HepG2 (cell line): Measurements from ENCODE around the gene HEPN1. TPM values are rescaled to one million over a fixed set of nuclear protein-coding genes. Genes with fewer than 3 reads are reported as not detected.

Source experiments
- HNRNPLL ChIP-seq: fragments of 200-400 bp; formaldehyde crosslinking; IDR thresholded peaks from 2 replicates; pipeline ENCODE4 v1.6.1; 2017; ENCODE audit warnings: mild to moderate bottlenecking, low read depth, low read length; ENCODE audit not compliant: poor library complexity, severe bottlenecking
- RBAK ChIP-seq: sonication (generic); formaldehyde crosslinking; IDR thresholded peaks from 2 replicates; pipeline ENCODE4 v1.5.1; 2020; ENCODE audit warnings: mild to moderate bottlenecking, missing genetic modification reagents
- SP4 ChIP-seq: sonication (generic); formaldehyde crosslinking; IDR thresholded peaks from 2 replicates; pipeline ENCODE4 v1.8.1; 2023; ENCODE audit warnings: mild to moderate bottlenecking, missing genetic modification reagents
- ZNF501 ChIP-seq: sonication (generic); formaldehyde crosslinking; IDR thresholded peaks from 2 replicates; pipeline ENCODE4 v1.5.1; 2020; ENCODE audit warnings: mild to moderate bottlenecking, moderate library complexity, missing genetic modification reagents
- polyA plus RNA-seq, 8 experiments: library from polyadenylated mRNA; depleted of rRNA in 3 of 8; stranded (reverse) in 7 of 8; unstranded in 1 of 8; fragments of >200 nt; fragmentation: Illumina TruSeq in 4 of 8; extraction: Trizol in 4 of 8; gene quantifications; 2 replicates each; pipeline versions ENCODE4 v1.2.1 to v1.2.3, GENCODE V29; 2011 to 2016; ENCODE audit warnings: low read depth in 4 of 8, missing spikeins in 1 of 8, mixed read lengths in 1 of 8; ENCODE audit not compliant: insufficient read depth in 1 of 8
- total RNA-seq, 5 experiments: library from RNA; depleted of rRNA; stranded (reverse); fragments of >200 nt; fragmentation: Illumina TruSeq; extraction: Trizol; gene quantifications; 2 replicates each; pipeline ENCODE4 v1.2.3, GENCODE V29; 2016; ENCODE audit warnings: low read depth in 1 of 5
- TF ChIP-seq, protein P1 (sequence below): sonication (generic); formaldehyde crosslinking; conservative IDR thresholded peaks from 2 replicates; pipeline ENCODE4 v1.4.0; 2020; ENCODE audit warnings: mild to moderate bottlenecking, missing genetic modification reagents, moderate library complexity
- TF ChIP-seq, protein P2 (sequence below), 2 experiments: sonication (generic) in 1 of 2; formaldehyde crosslinking in 1 of 2; IDR thresholded peaks; 2 replicates each; pipeline versions ENCODE4 v1.4.0 to v1.6.1; 2018 to 2020; ENCODE audit warnings: missing genetic modification reagents in 2 of 2, borderline replicate concordance in 1 of 2, low read depth in 1 of 2, mild to moderate bottlenecking in 1 of 2, missing biosample characterization in 1 of 2
- TF ChIP-seq, protein P3 (sequence below): sonication (generic); formaldehyde crosslinking; IDR thresholded peaks from 2 replicates; pipeline ENCODE4 v1.4.0; 2020; ENCODE audit warnings: missing genetic modification reagents
- TF ChIP-seq, protein P4 (sequence below), 2 experiments: fragments of 450-650 bp in 1 of 2; sonication (generic) in 1 of 2; formaldehyde crosslinking in 1 of 2; IDR thresholded peaks; 2 replicates each; pipeline versions ENCODE4 v1.6.1 to v1.8.0; 2016 to 2022; ENCODE audit warnings: antibody characterized with exemption in 1 of 2, mild to moderate bottlenecking in 1 of 2, missing genetic modification reagents in 1 of 2

HEPN1 gene
- total and polyA plus RNA-seq, 2 of the 13 experiments (the other 11 are each of a cell fraction or from before 2014, with no cell fraction given), result not detected

GRCh38 chr11:124875943-124876817 lies 42.9 kb upstream of the HEPN1 start (continued):
- TF ChIP-seq, protein P1, sequence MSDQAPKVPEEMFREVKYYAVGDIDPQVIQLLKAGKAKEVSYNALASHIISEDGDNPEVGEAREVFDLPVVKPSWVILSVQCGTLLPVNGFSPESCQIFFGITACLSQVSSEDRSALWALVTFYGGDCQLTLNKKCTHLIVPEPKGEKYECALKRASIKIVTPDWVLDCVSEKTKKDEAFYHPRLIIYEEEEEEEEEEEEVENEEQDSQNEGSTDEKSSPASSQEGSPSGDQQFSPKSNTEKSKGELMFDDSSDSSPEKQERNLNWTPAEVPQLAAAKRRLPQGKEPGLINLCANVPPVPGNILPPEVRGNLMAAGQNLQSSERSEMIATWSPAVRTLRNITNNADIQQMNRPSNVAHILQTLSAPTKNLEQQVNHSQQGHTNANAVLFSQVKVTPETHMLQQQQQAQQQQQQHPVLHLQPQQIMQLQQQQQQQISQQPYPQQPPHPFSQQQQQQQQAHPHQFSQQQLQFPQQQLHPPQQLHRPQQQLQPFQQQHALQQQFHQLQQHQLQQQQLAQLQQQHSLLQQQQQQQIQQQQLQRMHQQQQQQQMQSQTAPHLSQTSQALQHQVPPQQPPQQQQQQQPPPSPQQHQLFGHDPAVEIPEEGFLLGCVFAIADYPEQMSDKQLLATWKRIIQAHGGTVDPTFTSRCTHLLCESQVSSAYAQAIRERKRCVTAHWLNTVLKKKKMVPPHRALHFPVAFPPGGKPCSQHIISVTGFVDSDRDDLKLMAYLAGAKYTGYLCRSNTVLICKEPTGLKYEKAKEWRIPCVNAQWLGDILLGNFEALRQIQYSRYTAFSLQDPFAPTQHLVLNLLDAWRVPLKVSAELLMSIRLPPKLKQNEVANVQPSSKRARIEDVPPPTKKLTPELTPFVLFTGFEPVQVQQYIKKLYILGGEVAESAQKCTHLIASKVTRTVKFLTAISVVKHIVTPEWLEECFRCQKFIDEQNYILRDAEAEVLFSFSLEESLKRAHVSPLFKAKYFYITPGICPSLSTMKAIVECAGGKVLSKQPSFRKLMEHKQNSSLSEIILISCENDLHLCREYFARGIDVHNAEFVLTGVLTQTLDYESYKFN (CRISPR knock-in tag), result no peak
- TF ChIP-seq HNRNPLL (peak; percentile 99), RBAK (CRISPR knock-in tag) (no peak), ZNF501 (CRISPR knock-in tag) (0 out of 2 replicates have a peak, but pooled peaks have one; percentile 20), SP4 (CRISPR knock-in tag) (peak; percentile 69)
- TF ChIP-seq, protein P2, sequence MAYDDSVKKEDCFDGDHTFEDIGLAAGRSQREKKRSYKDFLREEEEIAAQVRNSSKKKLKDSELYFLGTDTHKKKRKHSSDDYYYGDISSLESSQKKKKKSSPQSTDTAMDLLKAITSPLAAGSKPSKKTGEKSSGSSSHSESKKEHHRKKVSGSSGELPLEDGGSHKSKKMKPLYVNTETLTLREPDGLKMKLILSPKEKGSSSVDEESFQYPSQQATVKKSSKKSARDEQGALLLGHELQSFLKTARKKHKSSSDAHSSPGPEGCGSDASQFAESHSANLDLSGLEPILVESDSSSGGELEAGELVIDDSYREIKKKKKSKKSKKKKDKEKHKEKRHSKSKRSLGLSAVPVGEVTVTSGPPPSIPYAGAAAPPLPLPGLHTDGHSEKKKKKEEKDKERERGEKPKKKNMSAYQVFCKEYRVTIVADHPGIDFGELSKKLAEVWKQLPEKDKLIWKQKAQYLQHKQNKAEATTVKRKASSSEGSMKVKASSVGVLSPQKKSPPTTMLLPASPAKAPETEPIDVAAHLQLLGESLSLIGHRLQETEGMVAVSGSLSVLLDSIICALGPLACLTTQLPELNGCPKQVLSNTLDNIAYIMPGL (CRISPR knock-in tag; IDR thresholded peaks at IDR 0.05; ENCODE audit: borderline replicate concordance in 1 of 2, low read depth in 1 of 2), result peak; percentile 94 to 97
- TF ChIP-seq, protein P3, sequence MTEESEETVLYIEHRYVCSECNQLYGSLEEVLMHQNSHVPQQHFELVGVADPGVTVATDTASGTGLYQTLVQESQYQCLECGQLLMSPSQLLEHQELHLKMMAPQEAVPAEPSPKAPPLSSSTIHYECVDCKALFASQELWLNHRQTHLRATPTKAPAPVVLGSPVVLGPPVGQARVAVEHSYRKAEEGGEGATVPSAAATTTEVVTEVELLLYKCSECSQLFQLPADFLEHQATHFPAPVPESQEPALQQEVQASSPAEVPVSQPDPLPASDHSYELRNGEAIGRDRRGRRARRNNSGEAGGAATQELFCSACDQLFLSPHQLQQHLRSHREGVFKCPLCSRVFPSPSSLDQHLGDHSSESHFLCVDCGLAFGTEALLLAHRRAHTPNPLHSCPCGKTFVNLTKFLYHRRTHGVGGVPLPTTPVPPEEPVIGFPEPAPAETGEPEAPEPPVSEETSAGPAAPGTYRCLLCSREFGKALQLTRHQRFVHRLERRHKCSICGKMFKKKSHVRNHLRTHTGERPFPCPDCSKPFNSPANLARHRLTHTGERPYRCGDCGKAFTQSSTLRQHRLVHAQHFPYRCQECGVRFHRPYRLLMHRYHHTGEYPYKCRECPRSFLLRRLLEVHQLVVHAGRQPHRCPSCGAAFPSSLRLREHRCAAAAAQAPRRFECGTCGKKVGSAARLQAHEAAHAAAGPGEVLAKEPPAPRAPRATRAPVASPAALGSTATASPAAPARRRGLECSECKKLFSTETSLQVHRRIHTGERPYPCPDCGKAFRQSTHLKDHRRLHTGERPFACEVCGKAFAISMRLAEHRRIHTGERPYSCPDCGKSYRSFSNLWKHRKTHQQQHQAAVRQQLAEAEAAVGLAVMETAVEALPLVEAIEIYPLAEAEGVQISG (CRISPR knock-in tag), result 0 out of 2 replicates have a peak, but pooled peaks have one; percentile 45
- TF ChIP-seq, protein P4, sequence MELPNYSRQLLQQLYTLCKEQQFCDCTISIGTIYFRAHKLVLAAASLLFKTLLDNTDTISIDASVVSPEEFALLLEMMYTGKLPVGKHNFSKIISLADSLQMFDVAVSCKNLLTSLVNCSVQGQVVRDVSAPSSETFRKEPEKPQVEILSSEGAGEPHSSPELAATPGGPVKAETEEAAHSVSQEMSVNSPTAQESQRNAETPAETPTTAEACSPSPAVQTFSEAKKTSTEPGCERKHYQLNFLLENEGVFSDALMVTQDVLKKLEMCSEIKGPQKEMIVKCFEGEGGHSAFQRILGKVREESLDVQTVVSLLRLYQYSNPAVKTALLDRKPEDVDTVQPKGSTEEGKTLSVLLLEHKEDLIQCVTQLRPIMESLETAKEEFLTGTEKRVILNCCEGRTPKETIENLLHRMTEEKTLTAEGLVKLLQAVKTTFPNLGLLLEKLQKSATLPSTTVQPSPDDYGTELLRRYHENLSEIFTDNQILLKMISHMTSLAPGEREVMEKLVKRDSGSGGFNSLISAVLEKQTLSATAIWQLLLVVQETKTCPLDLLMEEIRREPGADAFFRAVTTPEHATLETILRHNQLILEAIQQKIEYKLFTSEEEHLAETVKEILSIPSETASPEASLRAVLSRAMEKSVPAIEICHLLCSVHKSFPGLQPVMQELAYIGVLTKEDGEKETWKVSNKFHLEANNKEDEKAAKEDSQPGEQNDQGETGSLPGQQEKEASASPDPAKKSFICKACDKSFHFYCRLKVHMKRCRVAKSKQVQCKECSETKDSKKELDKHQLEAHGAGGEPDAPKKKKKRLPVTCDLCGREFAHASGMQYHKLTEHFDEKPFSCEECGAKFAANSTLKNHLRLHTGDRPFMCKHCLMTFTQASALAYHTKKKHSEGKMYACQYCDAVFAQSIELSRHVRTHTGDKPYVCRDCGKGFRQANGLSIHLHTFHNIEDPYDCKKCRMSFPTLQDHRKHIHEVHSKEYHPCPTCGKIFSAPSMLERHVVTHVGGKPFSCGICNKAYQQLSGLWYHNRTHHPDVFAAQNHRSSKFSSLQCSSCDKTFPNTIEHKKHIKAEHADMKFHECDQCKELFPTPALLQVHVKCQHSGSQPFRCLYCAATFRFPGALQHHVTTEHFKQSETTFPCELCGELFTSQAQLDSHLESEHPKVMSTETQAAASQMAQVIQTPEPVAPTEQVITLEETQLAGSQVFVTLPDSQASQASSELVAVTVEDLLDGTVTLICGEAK (IDR thresholded peaks at IDR 0.05), result no peak
- TF ChIP-seq, protein P4 (CRISPR knock-in tag; IDR thresholded peaks at IDR 0.05), result 0 out of 2 replicates have a peak, but pooled peaks have one; percentile 19
